ENCODE measurements around the gene ENOX2. TPM values are rescaled to one million over a fixed set of nuclear protein-coding genes. Genes with fewer than 3 reads are reported as not detected.
"Not testable (repeated sequence)": the region's sequence is repeated elsewhere in the genome, so short reads cannot be mapped to it uniquely, and the experiment has no call there.

Gene ENOX2
- polyA plus RNA-seq, 1 experiment, result 16.8 TPM

- ChIA-PET POLR2A (no interaction called here), CTCF (no interaction called here)
- Histone ChIP-seq H3K27me3 (ENCODE audit: control insufficient read depth, insufficient read depth, low read length) (no peaks in the 10 kb centered on the region), H3K27ac (ENCODE audit: low read depth, low read length) (no peak overlapping the region), H3K4me3 (ENCODE audit: low read depth, low read length) (no peak overlapping the region), H3K9me3 (ENCODE audit: control insufficient read depth, insufficient read depth, low read length) (no peaks in the 10 kb centered on the region)
- no peak for DNase-seq (ENCODE audit: low read depth, low spot score)
- no peak for TF ChIP-seq CTCF (IDR thresholded peaks at IDR 0.05; ENCODE audit: low read depth, low read length)
These were observed 109.0 kb downstream of the ENOX2 start for GRCh38 chrX:130793975-130794374.

- POLR2A ChIA-PET; H3K27ac ChIP-seq (ENCODE audit: low read depth, low read length); CTCF ChIA-PET; H3K27me3 ChIP-seq (ENCODE audit: control insufficient read depth, insufficient read depth, low read length); H3K4me3 ChIP-seq (ENCODE audit: low read depth, low read length); H3K9me3 ChIP-seq (ENCODE audit: control insufficient read depth, insufficient read depth, low read length); DNase-seq (ENCODE audit: low read depth, low spot score): not testable (repeated sequence)
These were observed 111.1 kb downstream of the ENOX2 start for GRCh38 chrX:130791870-130792269.

GRCh38 chrX:130789793-130790192, 113.2 kb downstream of the ENOX2 start:
- no peaks in the 10 kb centered on the region for H3K27me3 ChIP-seq (ENCODE audit: control insufficient read depth, insufficient read depth, low read length)
- TF ChIP-seq CTCF (IDR thresholded peaks at IDR 0.05; ENCODE audit: low read depth, low read length), result no peak
- H3K4me3 ChIP-seq (ENCODE audit: low read depth, low read length), result no peak overlapping the region
- H3K27ac ChIP-seq (ENCODE audit: low read depth, low read length), result no peak overlapping the region
- ChIA-PET CTCF (interaction anchor here (0.9 kb wide), 1 partner anchor 127 kb away, joined by 3 read pairs; no protein-coding TSS in a partner anchor), POLR2A (no interaction called here)
- no peaks in the 10 kb centered on the region for H3K9me3 ChIP-seq (ENCODE audit: control insufficient read depth, insufficient read depth, low read length)
- DNase-seq (ENCODE audit: low read depth, low spot score), result no peak

GRCh38 chrX:130788786-130789581, 114.0 kb downstream of the ENOX2 start:
- no peak for TF ChIP-seq CTCF (IDR thresholded peaks at IDR 0.05; ENCODE audit: low read depth, low read length)
- Histone ChIP-seq H3K27ac (ENCODE audit: low read depth, low read length) (no peak overlapping the region), H3K27me3 (ENCODE audit: control insufficient read depth, insufficient read depth, low read length) (no peaks in the 10 kb centered on the region), H3K9me3 (ENCODE audit: control insufficient read depth, insufficient read depth, low read length) (no peaks in the 10 kb centered on the region), H3K4me3 (ENCODE audit: low read depth, low read length) (no peak overlapping the region)
- DNase-seq (ENCODE audit: low read depth, low spot score), result no peak
- ChIA-PET CTCF (interaction anchor here (0.9 kb wide), 1 partner anchor 128 kb away, joined by 3 read pairs; no protein-coding TSS in a partner anchor), POLR2A (no interaction called here)

- ChIA-PET POLR2A (no interaction called here), CTCF (no interaction called here)
- Histone ChIP-seq H3K9me3 (ENCODE audit: control insufficient read depth, insufficient read depth, low read length) (no peaks in the 10 kb centered on the region), H3K4me3 (ENCODE audit: low read depth, low read length) (no peak overlapping the region), H3K27ac (ENCODE audit: low read depth, low read length) (no peak overlapping the region), H3K27me3 (ENCODE audit: control insufficient read depth, insufficient read depth, low read length) (no peaks in the 10 kb centered on the region)
- no peak for DNase-seq (ENCODE audit: low read depth, low spot score)
- TF ChIP-seq CTCF (IDR thresholded peaks at IDR 0.05; ENCODE audit: low read depth, low read length), result no peak
These were observed 117.0 kb downstream of the ENOX2 start for GRCh38 chrX:130786030-130786429.

All from AG04450 (cell line).